Eye (tissue), 1 donor: ENCODE data around the gene C11orf21.

Experiments used
- DNase-seq: peaks from one replicate; pipeline ENCODE4 v3.0.0-alpha.2; 2015

Gene C11orf21

GRCh38 chr11:2258501-2259465 lies 42.9 kb downstream of the C11orf21 start:
- DNase-seq, result no peak

- DNase-seq, result peak; percentile 61
Observed at GRCh38 chr11:2256951-2257700, 44.6 kb downstream of the C11orf21 start.

GRCh38 chr11:2256293-2256913 lies 45.3 kb downstream of the C11orf21 start:
- DNase-seq, result no peak

- no peak for DNase-seq
Observed at GRCh38 chr11:2252018-2252417, 49.7 kb downstream of the C11orf21 start.

- DNase-seq, result no peak
Observed at GRCh38 chr11:2251138-2251537, 50.6 kb downstream of the C11orf21 start.

- no peak for DNase-seq
Observed at GRCh38 chr11:2250485-2250884, 51.2 kb downstream of the C11orf21 start.

GRCh38 chr11:2250041-2250440 lies 51.7 kb downstream of the C11orf21 start:
- DNase-seq, result no peak

GRCh38 chr11:2249189-2249916 lies 52.4 kb downstream of the C11orf21 start:
- DNase-seq, result no peak

GRCh38 chr11:2248762-2249161 lies 53.0 kb downstream of the C11orf21 start:
- DNase-seq, result no peak

GRCh38 chr11:2248242-2248641 lies 53.5 kb downstream of the C11orf21 start:
- no peak for DNase-seq

GRCh38 chr11:2247496-2247895 lies 54.2 kb downstream of the C11orf21 start:
- DNase-seq, result no peak
